ENCODE results near the gene NSD2.
"Not testable (repeated sequence)": the region's sequence is repeated elsewhere in the genome, so short reads cannot be mapped to it uniquely, and the experiment has no call there.

NSD2 gene

DNA sequence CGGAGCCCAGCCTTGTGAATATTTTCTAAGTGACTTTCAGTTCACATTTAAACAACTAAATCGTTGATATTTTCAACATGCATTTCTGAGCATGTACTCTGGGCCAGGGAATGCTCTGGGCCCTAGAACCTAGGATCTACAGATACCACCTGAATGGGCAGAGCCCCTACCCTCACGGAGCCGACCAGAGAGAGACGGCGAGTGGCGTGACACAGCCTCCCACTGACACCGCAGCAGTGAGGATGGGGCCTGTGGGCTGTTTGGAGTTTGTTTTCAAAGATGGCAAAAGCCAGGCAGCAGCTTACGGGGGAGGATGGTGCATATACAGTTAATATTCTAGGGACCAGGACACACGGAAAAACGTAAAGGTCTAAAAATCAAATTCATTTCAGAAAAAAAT, 119.9 kb downstream of the NSD2 start:
- no peak overlapping the region for H3K4me3 ChIP-seq (ENCODE audit: low read depth, low read length)
- TF ChIP-seq MYC (IDR thresholded peaks at IDR 0.05; ENCODE audit: low read depth, low read length), result no peak
- no peak for TF ChIP-seq POLR2A (IDR thresholded peaks at IDR 0.05; ENCODE audit: extremely low read depth, insufficient read length)
- TF ChIP-seq MAX (IDR thresholded peaks at IDR 0.05; ENCODE audit: low read depth, low read length), result no peak
- TF ChIP-seq, protein P1, sequence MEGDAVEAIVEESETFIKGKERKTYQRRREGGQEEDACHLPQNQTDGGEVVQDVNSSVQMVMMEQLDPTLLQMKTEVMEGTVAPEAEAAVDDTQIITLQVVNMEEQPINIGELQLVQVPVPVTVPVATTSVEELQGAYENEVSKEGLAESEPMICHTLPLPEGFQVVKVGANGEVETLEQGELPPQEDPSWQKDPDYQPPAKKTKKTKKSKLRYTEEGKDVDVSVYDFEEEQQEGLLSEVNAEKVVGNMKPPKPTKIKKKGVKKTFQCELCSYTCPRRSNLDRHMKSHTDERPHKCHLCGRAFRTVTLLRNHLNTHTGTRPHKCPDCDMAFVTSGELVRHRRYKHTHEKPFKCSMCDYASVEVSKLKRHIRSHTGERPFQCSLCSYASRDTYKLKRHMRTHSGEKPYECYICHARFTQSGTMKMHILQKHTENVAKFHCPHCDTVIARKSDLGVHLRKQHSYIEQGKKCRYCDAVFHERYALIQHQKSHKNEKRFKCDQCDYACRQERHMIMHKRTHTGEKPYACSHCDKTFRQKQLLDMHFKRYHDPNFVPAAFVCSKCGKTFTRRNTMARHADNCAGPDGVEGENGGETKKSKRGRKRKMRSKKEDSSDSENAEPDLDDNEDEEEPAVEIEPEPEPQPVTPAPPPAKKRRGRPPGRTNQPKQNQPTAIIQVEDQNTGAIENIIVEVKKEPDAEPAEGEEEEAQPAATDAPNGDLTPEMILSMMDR (IDR thresholded peaks at IDR 0.05; ENCODE audit: low read depth, low read length), result no peak
- no peak for DNase-seq (ENCODE audit: low read depth)

GRCh38 chr4:1991596-1992434, 120.6 kb downstream of the NSD2 start:
- TF ChIP-seq MAX (IDR thresholded peaks at IDR 0.05; ENCODE audit: low read depth, low read length) (no peak), POLR2A (IDR thresholded peaks at IDR 0.05; ENCODE audit: extremely low read depth, insufficient read length) (no peak), MYC (IDR thresholded peaks at IDR 0.05; ENCODE audit: low read depth, low read length) (no peak)
- TF ChIP-seq, protein P1 (IDR thresholded peaks at IDR 0.05; ENCODE audit: low read depth, low read length), result no peak
- no peak for DNase-seq (ENCODE audit: low read depth)

DNA sequence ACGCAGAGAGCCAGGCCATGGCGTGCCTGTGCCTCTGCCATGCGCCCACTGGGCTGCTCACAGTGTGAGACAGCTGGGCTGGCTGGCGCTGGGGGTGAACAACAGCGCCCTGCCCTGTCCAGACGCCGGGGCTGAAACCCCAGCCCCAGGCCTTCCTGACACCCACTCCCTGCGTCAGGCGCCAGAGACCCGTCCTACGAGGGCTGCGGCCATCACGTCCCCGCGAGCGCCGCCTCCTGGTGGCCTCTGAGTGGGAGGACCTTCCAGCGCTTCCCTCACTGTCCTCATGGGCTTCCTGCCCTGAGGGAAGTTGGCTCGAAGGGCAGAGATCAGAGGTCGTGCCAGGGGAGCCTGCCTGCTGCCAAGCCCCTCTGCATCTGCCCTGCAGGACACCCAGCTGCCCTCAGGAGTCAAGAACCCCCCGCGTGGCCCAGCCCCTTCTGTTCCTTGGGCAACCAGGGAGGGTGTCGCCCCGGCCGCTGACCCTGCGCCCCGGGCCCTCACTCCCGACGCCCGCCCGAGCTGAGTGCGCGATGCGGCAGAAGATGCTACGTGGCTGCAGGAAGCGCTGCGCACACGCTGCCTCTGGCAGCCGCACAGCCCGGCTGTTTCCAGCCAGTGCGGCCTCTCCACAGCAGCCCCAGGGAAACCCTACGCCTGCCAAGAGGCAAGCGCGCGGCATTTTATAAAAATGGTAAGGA, 121.4 kb downstream of the NSD2 start:
- TF ChIP-seq MYC (IDR thresholded peaks at IDR 0.05; ENCODE audit: low read depth, low read length), result no peak
- TF ChIP-seq POLR2A (IDR thresholded peaks at IDR 0.05; ENCODE audit: extremely low read depth, insufficient read length), result no peak
- TF ChIP-seq, protein P1 (IDR thresholded peaks at IDR 0.05; ENCODE audit: low read depth, low read length), result no peak
- no peak for TF ChIP-seq MAX (IDR thresholded peaks at IDR 0.05; ENCODE audit: low read depth, low read length)
- no peak overlapping the region for H3K4me3 ChIP-seq (ENCODE audit: low read depth, low read length)
- no peak for DNase-seq (ENCODE audit: low read depth)

More at GRCh38 chr4:1991596-1992434, 120.6 kb downstream of the NSD2 start:
- H3K4me3 ChIP-seq (ENCODE audit: low read depth, low read length), result no peak overlapping the region

DNA sequence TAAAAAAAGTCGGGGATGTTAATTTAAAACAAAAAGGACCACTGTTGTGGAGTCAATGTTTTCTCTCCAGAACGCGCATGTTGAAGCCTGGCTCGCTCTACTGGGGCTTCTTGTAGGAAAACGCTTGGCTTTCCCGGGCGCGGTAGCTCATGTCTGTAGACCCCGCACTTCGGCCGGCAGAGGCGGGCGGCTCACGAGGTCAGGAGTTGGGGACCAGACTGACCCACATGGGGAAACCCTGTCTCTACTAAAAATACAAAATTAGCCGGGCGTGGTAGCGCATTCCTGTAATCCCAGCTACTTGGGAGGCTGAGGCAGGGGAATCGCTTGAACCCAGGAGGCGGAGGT, 122.0 kb downstream of the NSD2 start:
- H3K4me3 ChIP-seq (ENCODE audit: low read depth, low read length), result no peak overlapping the region
- no peak for DNase-seq (ENCODE audit: low read depth)
- TF ChIP-seq MYC (IDR thresholded peaks at IDR 0.05; ENCODE audit: low read depth, low read length), result no peak
- TF ChIP-seq MAX (IDR thresholded peaks at IDR 0.05; ENCODE audit: low read depth, low read length), result no peak
- TF ChIP-seq POLR2A (IDR thresholded peaks at IDR 0.05; ENCODE audit: extremely low read depth, insufficient read length), result no peak
- TF ChIP-seq, protein P1 (IDR thresholded peaks at IDR 0.05; ENCODE audit: low read depth, low read length), result no peak

GRCh38 chr4:1993718-1994516, 122.7 kb downstream of the NSD2 start:
- H3K4me3 ChIP-seq (ENCODE audit: low read depth, low read length); DNase-seq (ENCODE audit: low read depth): not testable (repeated sequence)

DNA sequence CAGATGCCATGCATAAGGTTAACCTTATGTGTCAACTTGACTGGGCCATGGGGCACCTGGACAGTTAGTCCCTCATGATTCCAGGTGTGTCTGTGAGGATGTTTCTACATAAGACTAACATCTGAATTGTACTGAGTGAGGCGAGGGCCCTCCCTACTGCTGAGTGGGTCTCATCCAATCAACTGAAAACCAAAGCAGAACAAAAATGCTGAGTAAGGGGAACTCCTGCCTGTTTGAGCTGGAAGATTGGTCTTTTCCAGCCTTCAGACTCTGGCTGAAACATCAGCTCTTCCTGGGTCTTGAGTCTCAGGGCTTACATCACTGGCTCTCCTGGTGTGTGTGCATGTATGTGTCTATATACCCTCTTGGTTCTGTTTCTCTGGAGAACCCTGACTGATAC, 123.7 kb downstream of the NSD2 start:
- TF ChIP-seq MYC (IDR thresholded peaks at IDR 0.05; ENCODE audit: low read depth, low read length) (no peak), POLR2A (IDR thresholded peaks at IDR 0.05; ENCODE audit: extremely low read depth, insufficient read length) (no peak), MAX (IDR thresholded peaks at IDR 0.05; ENCODE audit: low read depth, low read length) (no peak)
- TF ChIP-seq, protein P1 (IDR thresholded peaks at IDR 0.05; ENCODE audit: low read depth, low read length), result no peak
- no peak for DNase-seq (ENCODE audit: low read depth)
- no peak overlapping the region for H3K4me3 ChIP-seq (ENCODE audit: low read depth, low read length)
